22Rv1 (cell line): Measurements from ENCODE around the gene COL5A1.

Source experiments
- H3K27ac ChIP-seq: fragments of 450-650 bp; 2 replicates; pipeline ENCODE4 v1.5.1; 2017
- CTCF ChIP-seq: fragments of 450-650 bp; IDR thresholded peaks from 2 replicates; pipeline ENCODE4 v1.5.1; 2017; ENCODE audit warnings: mild to moderate bottlenecking
- ZFX ChIP-seq: fragments of 450-650 bp; IDR thresholded peaks from 2 replicates; pipeline ENCODE4 v1.6.1; 2017; ENCODE audit warnings: antibody characterized with exemption, borderline replicate concordance

Gene COL5A1

GRCh38 chr9:134809292-134809691 lies 167.7 kb downstream of the COL5A1 start:
- TF ChIP-seq CTCF (no peak), ZFX (no peak)
- no peak overlapping the region for H3K27ac ChIP-seq

GRCh38 chr9:134809826-134810225 lies 168.2 kb downstream of the COL5A1 start:
- TF ChIP-seq ZFX (no peak), CTCF (no peak)
- no peak overlapping the region for H3K27ac ChIP-seq

GRCh38 chr9:134811079-134811672 lies 169.6 kb downstream of the COL5A1 start:
- no peak for TF ChIP-seq CTCF
- no peak for TF ChIP-seq ZFX
- H3K27ac ChIP-seq, result no peak overlapping the region

- H3K27ac ChIP-seq, result no peak overlapping the region
- no peak for TF ChIP-seq CTCF
- TF ChIP-seq ZFX, result no peak
Measured at GRCh38 chr9:134811673-134812342, 170.2 kb downstream of the COL5A1 start.

GRCh38 chr9:134812343-134812673 lies 170.7 kb downstream of the COL5A1 start:
- TF ChIP-seq CTCF (no peak), ZFX (no peak)
- H3K27ac ChIP-seq, result no peak overlapping the region

GRCh38 chr9:134813841-134814240 lies 172.2 kb downstream of the COL5A1 start:
- no peak overlapping the region for H3K27ac ChIP-seq
- TF ChIP-seq ZFX (no peak), CTCF (no peak)

- no peak overlapping the region for H3K27ac ChIP-seq
- TF ChIP-seq ZFX (no peak), CTCF (no peak)
Measured at GRCh38 chr9:134814598-134815215, 173.1 kb downstream of the COL5A1 start.
